NK-92 treated with Interleukin-12 subunit alpha and Interleukin-12 subunit beta, amount 100 ng/mL, for 24 hours (cell line): ENCODE measurements around the gene DEPP1.
A peak's percentile ranks its signal among the peaks of the same experiment; 100 is the strongest.
"Not testable (repeated sequence)": the region's sequence is repeated elsewhere in the genome, so short reads cannot be mapped to it uniquely, and the experiment has no call there.

ENCODE experiments used
- DNase-seq: peaks from one replicate; lab custom pipeline; 2025; lab: John Stamatoyannopoulos, UW

The DEPP1 gene, protein sequence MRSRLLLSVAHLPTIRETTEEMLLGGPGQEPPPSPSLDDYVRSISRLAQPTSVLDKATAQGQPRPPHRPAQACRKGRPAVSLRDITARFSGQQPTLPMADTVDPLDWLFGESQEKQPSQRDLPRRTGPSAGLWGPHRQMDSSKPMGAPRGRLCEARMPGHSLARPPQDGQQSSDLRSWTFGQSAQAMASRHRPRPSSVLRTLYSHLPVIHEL

DNA sequence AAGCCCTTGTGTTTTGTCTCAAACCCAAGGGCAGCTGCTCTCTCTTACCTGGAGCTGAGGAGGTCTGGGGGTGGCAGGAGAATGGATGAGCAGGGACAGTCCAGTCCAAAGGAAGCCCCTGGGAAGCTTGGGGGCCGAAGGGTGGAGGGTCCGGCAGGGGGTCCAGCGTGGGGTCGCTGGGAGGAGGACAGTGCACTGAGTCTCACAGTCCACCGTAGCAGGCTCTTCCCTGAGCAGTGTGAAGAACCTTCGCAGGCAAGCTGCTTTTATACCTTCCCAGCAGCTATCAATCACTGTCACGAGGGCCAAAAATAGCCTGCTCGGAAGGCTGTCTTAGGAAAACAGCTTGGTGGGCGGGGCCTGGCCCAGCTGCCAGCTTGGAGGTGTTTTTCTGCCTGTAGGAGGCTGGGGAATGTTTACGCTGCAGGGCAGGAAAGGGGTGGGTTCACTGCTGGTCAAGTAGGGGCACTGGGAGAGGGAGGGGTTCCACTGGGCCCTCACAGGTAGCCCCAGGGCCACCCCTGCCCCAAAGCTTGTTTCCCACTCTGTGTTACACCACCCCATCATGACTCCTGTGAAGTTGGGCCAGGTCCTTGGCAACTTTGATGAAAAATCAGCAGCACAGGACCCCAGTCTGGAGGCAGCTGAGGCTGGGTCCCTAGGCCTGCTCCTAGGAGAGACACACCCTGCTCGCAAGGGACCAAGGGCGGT is at the start of gene DEPP1:
TSS of gene DEPP1 (minus strand) at position 240 of the 711 bp plus-strand sequence. CDS start 779 bp downstream, outside the sequence.
- no peak for DNase-seq

DNA sequence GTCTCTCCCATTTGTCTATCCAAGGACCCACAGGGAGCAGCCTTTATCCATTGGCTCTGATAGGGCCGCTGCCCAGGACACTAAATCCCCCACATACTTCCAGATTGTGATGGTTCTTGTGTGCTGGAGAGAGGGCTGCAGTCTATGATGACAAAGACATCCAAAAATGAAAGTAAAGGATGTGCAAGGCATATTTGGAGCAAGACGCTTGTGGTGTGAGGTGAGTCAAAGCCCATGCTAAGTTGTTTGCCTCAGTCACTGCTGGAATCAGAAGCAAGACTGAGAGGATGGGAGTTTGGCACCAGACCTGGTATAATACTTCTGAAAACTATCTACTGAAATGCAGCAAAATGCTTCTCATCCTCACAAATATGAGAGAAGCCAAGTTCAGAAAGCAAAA is 44.8 kb upstream of the DEPP1 start:
- no peak for DNase-seq

DNA sequence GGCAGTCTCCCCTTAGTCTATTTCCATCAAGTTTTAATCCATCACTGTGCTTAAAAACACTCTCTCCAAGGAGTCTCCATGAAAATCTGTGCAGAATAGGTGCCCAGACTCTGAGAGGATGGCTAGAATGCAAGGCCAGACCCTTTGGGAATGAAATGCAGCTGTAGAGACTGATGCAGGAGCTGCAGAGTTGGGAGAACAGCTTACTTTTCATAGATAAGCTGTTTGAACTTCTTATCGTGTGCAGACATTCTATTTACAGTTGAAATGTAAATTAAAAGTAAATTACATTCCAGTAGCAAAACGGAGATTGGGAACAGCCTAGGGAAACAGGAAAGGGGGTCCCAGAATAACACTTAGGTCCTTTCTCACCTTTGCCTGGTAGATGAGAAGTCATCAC is 37.0 kb upstream of the DEPP1 start:
- DNase-seq = no peak

DNA sequence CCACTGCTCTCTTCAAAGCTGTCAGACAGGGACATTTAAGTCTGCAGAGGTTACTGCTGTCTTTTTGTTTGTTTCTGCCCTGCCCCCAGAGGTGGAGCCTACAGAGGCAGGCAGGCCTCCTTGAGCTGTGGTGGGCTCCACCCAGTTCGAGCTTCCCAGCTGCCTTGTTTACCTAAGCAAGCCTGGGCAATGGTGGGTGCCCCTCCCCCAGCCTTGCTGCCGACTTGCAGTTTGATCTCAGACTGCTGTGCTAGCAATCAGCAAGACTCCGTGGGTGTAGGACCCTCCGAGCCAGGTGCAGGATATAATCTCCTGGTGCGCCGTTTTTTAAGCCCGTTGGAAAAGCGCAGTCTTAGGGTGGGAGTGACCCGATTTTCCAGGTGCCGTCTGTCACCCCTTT is 35.9 kb upstream of the DEPP1 start:
- not testable (repeated sequence) for DNase-seq

DNA sequence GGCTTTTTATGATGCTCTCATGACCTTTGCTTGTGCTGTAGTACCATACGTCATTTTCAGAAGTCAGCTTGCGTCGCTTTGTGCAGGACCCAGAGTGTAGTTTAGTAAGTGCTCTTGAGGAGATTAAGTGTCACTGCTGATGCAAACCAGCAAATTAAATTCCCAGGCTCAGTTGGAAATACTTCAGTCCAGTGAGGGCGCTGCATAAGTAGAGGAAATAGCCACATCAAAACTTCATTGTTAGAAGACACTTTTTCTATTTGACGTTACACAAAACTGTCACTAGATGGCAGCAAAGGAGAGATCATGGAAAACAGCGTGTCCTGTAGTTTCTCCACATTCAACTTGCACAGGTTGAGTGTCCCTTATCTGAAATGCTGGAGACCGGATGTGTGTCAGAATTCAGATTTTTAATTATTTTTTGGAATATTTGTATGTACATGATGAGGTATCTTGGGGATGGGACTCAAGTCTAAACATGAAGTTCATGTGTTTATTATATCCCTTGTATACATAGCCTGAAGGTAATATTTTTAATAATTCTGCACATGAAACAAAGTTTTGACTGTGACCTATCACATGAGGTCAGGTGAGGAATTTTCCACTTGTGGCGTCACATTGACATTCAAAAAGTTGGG is 30.0 kb upstream of the DEPP1 start:
- no peak for DNase-seq

DNA sequence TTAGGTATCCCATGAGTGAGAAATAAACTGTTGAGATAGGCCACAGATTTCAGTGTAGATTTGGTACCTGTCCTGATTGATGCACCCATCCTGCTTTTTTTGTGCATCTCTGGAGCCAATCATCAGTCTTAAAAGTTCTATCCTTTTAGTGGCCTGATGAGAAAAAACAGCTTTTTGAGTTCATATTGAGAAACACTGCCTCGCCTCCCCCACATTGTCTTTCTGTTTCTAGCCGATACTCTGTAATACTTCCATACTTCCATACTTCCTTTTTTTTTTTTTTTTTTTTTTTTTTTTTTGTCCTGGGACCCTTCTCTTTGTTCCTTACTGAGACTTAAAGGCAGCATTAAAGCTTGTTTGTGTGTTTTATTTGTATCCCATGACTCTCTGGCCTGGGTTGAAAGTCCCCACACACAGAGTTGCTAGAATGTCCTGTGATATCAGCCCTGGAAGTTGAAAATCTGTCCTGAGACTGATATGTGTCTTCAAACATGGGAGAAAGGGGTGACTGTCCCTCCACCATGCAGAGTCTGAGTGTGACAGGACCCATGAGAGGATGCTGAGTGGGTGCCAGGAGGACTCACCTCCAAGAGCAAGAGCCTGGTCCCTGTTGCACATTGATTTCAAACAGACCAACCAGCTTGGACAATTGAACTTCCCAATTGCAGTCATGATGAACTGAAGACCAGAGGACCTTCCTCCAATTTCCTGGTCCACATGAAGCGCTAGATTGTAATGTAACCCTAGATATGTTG is 27.8 kb upstream of the DEPP1 start:
- no peak for DNase-seq

DNA sequence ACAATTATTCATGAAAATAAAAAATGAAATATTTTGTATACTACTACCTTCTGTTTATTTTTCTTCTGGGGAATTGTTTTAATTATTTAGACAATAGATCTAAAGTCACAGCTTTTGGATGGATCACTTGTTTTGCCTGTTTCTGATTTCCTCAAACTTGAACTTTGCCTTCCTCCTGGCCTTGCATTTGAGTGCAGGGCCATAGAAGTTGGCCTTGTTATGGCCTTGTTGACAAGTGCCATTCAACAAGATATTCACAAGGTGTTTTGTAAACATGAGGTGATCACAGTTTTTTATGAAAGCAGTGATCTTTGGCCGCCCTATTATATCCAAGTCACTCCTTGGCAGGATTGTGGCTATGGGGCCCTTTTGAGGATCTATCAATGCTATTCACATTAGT is 26.7 kb upstream of the DEPP1 start:
- DNase-seq = no peak

DNA sequence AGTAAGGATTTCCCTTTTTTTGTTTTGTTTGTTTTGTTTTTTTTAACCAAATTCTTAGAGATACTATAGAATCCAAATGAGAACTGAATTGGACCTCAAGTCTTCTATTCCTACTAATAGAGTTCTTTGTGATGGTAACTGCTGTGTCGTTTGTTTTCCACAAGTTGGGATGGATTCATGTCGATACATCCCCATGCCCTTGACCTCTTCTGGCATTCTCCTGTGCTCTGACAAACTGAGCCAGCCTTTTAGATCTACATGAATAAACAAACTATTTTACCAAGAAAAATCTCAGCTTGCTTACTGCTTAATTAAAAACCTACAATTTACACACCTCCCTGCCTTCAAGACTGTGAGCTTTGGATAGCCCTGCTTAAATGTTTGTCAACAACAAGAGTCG is 26.1 kb upstream of the DEPP1 start:
- no peak for DNase-seq

DNA sequence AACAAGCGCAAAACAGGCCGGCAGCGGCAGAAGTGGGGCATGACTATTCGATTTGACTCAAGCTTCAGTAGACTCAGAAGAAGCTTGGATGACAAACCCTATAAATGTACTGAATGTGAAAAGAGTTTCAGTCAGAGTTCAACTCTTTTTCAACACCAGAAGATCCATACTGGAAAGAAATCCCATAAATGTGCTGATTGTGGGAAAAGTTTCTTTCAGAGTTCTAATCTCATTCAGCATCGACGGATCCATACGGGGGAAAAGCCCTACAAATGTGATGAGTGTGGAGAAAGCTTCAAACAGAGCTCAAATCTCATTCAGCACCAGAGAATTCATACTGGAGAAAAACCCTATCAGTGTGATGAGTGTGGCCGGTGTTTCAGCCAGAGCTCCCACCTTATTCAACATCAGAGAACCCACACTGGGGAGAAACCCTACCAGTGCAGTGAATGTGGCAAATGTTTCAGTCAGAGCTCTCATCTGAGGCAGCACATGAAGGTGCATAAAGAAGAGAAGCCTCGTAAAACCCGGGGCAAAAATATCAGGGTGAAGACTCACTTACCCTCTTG is 24.9 kb upstream of the DEPP1 start:
- DNase-seq = no peak

DNA sequence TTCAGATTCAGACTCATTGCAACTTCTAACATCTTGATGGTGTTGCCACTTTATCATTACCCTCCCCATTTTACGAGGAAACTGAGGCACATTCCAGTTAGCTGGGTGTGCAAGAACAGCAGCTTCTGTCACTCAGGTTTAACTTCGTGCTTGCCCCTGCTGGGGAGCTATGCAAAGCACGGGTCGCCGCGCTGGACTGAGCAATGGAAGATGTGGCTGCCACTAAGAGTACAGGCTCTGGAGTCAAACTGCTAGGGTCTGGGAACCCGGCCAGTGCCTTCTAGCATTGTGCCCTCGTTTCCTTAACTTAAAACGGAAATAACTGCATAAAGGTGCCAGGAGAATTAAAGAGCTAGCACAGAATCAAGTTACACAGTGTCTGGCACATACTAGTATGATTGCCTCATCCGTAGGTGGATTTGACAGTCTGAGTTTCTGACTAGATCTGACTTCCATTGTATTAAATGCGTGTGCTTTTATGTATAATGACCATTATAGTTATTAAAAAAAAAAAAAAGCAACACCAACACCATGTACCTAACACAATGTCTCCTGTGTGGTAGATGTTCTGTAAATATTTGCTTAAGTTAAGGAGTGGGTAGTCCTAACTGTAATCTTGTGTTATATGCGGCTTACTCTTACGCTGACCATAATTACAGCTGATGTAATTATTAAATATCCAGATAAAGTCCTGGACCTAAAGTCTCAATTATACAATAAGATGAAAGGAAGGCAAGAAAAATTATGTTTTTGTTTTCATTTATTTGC is 23.0 kb upstream of the DEPP1 start:
- DNase-seq = peak; percentile 47

DNA sequence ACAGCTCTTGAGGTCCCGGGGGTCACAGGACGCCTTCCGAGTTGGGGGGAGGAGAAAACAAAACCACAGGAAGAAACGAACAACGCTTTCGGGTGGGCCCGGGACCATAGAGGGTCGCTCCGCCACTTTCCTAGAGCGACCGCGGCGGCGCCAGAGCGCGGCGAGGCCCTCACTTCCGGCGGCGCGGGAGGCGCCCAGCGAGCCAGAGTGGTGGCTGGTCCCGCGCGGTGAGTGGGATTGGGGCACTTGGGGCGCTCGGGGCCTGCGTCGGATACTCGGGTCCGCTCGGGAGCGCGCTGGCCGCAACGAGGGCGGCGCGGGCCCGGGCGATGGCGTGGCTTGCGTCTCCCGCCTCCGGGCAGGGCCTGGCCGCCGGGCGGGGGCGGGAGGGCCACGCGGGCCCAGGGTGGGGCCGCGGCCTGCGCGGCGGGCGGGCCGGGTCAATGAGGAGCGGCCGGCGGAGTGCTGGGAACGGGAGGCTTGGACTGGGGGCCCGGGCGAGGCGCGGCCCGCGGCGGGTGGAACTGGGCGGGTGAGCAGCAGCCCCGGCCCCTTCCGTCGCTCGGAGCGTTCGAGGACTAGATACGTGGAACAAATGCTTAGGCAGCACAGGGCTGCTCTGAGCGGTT is 22.3 kb upstream of the DEPP1 start, which contains the start of gene ZNF22:
TSS of gene ZNF22 (plus strand) at position 172 of the 629 bp plus-strand sequence. CDS start 2,446 bp downstream, outside the sequence.
- DNase-seq = peak; percentile 74

DNA sequence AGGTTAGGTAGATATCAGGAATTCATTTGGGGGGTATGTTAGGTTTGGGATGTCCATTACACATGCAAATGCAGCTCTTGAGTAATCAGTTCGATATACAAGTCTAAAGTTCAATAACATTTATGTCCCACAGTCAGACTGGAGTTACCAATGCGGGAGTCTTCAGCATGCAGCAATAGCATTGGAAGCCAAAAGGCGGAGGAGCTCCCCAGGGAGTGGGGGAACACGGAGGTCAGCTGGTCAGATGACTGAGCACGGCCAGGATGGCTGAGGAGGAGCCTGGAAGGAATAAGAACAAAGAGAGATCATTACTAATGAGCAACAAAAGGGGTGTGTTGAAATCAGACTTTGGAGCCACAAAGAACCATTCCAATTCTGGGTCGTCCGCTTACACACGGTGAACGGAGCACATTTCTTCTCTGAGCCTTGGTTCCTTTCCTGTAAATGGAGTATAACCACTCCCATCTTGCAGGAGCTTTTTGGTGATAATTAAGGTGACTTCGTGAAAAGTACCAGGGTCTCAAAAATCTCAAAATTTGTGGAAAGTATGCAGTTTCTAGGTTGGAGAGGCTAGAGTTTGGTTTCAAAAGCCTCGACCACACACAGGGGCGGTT is 21.6 kb upstream of the DEPP1 start:
- DNase-seq = peak; percentile 18

DNA sequence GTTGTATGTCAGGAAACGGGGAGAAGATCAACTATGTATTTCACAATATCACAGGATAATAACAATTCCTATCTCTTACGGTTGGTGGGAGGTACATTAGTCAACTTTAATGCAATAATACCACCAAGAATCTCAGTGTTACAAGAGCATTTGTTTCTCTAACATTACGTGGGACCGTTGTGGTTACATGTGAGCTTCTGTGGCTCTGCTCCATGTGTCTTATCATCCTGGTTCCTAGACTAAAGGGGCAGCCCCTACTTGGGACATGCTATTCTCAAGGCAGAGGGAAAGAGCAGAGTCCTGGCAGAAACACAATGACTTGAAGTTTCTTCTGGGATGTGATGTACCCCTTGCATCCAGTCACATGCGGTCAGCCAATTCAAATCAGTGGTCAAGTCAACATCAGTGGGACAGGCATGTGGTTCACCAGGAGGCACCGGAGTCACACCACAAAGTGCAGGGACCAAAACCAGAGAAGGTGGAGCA is 19.6 kb upstream of the DEPP1 start:
- DNase-seq = no peak

DNA sequence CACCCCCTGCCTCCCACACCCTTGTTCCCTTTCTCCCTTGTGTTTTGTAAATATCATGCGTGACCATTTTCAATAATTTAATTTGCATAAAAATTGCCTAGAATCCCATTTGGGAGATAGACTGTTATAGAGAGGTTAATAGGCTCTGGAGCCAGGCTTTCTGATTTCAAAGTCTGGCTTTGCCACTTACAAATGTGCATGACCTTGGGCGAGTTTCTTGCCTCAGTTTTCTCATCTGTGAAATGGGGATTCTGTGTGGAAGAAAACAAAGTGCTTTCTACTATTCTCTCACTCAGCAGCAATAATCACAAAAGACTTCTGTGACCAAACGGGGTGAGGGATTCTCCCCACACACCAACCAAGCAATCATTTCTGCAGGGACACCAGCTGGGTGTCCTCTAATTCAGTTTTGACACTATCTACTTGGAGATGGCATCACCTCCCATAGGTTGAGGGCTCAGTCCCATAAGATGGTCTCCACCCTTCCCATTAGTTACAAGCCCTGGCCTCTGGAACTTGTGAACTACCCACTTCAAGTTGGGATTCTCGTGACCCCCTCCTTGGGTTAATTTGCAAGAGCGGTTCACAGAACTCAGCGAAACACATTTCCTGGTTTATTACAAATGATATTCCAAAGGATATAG is 18.6 kb upstream of the DEPP1 start:
- no peak for DNase-seq

DNA sequence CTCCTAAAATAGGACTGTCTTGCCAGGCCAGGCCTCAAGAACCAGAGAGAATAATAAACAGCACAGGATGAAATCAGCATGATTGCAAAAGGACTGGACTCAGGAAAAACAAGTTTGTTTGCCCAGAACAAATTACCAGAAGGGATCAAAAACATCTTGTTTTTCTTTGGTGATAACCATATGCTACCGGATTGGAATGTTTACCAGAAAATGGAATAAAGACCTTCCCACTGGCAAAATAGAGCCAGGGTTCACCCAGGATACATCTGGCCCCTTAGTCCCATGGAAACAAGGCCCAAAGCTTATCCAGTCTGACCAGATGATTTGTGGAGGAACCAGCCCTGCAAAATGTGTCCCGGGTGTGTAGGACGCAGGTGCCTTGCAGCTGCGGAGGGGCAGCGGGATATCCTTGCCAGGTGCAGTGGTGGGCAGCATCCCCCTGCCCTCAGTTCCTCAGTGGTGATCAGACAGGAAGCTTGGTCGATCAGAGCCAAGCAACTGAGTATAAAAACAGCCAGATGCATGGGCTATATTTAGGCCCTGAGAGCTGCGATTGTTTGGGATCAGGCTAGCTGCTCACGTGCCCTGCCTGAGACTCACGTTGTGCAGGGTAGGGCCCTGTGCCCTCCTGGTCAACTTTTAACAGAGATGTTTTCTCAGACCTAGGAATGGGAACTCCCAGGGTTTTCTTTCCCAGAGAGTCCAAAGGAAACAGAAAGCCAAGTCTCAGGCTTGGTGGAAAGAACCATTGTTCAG is 17.5 kb upstream of the DEPP1 start:
- DNase-seq = no peak

DNA sequence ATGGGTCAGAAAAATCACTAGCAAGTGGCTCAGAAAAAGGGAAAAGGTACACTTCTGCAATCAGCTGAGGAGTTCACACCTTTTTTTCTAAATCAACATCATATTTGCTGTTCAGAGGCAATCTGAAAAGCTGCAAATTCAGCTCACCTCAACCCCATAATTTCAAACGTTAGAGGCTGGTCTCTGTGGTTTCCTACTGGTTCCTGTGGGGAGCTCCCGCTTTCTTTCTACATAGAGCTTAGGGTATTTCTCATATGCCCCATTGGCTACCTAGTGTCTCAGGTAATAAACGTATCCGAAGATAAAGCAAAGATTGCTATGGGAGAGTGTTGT is 16.9 kb upstream of the DEPP1 start:
- DNase-seq = no peak

DNA sequence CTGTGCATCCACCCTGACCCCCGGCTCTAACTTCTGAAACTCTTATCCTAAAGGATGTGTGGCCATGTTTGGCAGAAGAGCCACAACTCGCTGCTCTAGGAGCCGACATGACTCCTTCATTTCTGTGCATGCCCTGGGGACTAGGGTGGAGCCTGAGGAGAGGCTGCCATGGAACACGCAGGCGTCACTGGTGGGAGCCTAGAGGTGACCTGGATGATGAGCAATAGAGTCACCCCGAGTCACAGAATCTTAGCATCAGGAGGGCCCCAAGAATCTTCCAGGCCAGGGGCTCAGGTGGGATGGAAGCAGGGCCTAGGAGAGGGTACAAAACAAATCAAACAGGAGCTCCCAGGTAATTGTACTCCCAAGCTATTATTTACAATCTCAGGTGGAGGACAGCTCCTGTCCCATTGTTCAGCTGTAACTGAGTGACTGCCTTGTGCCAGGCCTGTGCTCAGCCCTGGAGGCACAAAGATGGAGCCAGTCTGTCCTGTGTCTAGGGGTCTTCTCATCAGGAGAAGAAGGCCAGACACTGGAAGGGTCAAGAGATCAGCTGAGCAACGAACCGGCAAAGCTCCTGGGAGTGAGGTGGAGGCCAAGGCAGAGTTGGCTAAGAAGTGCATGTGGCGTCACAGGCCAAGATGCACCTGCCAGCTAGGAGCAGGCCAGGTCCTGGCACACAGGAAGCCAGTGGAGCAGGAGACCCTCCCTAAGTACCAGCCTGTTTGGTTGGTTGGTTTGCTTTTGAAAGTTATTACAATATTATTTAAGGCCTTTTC is 16.3 kb upstream of the DEPP1 start:
- no peak for DNase-seq
